Sciatic nerve (tissue), 2 donors: Measurements from ENCODE around the gene SLC1A1. TPM values are rescaled to one million over a fixed set of nuclear protein-coding genes. Genes with fewer than 3 reads are reported as not detected.
A peak's percentile ranks its signal among the peaks of the same experiment; 100 is the strongest.

Source experiments
- ATAC-seq: fragments of 200-7000 bp; cut with Tn5 transposase; one replicate; pipeline ENCODE4 v1.9.1; 2020; ENCODE audit warnings: mild to moderate bottlenecking, moderate library complexity
- DNase-seq: peaks from one replicate; pipeline ENCODE4 v3.0.0-alpha.2; 2020; ENCODE audit warnings: low spot score
- intact Hi-C: fragments of 100-400 bp; cut with DNase I; formaldehyde crosslinking; loops from one replicate; pipeline ENCODE4 v1.14.2; 2022
- total RNA-seq: library from RNA; stranded (reverse); fragmentation: NEBNext Ultra II Directional; extraction: Animal tissue kit (Norgen Biotek cat#: 25700); gene quantifications from one replicate; pipeline ENCODE4 v1.2.1, GENCODE V29; 2021
- donor health status: DM: no; HTN: no; CAD: no.
- donor health status: DM: no; HTN: no; CAD: no.

SLC1A1 gene
- 4.7 TPM for total RNA-seq

- intact Hi-C loops, result no loop called here
- DNase-seq, result peak; percentile 70
- ATAC-seq, result peak; percentile 94
These were observed at the start of gene SLC1A1 for GRCh38 chr9:4489919-4490704. Gene SLC1A1 (plus strand): TSS chr9:4490468. CDS start chr9:4490680, 212 bp downstream.

GRCh38 chr9:4442806-4443205, 47.5 kb upstream of the SLC1A1 start:
- intact Hi-C loops, result no loop called here
- no peak for ATAC-seq
- no peak for DNase-seq

GRCh38 chr9:4443439-4443838, 46.8 kb upstream of the SLC1A1 start:
- DNase-seq, result no peak
- ATAC-seq, result peak; percentile 42
- intact Hi-C loops, result no loop called here

- no peak for DNase-seq
- ATAC-seq, result no peak
- intact Hi-C loops, result loop anchor here (5.0 kb wide), 1 partner anchor 1769 kb away; no protein-coding TSS in a partner anchor
These were observed 28.8 kb upstream of the SLC1A1 start for GRCh38 chr9:4461437-4461836.

- intact Hi-C loops, result loop anchor here (5.0 kb wide), 1 partner anchor 1772 kb away; no protein-coding TSS in a partner anchor
- DNase-seq, result no peak
These were observed 26.4 kb upstream of the SLC1A1 start for GRCh38 chr9:4463824-4464223.

GRCh38 chr9:4464911-4465513, 25.3 kb upstream of the SLC1A1 start:
- ATAC-seq, result no peak
- DNase-seq, result no peak
- intact Hi-C loops, result loop anchor here (5.0 kb wide), 1 partner anchor 1773 kb away; no protein-coding TSS in a partner anchor

More at GRCh38 chr9:4463824-4464223, 26.4 kb upstream of the SLC1A1 start:
- no peak for ATAC-seq

- ATAC-seq (no peak), DNase-seq (no peak)
- intact Hi-C loops, result no loop called here
These were observed 24.4 kb upstream of the SLC1A1 start for GRCh38 chr9:4465910-4466309.

GRCh38 chr9:4475301-4475700, 15.0 kb upstream of the SLC1A1 start:
- DNase-seq, result no peak
- intact Hi-C loops, result no loop called here
- ATAC-seq, result no peak

- no peak for DNase-seq
- ATAC-seq, result no peak
- intact Hi-C loops, result no loop called here
These were observed 4.1 kb upstream of the SLC1A1 start for GRCh38 chr9:4486176-4486575.

GRCh38 chr9:4489562-4489918, 728 bp upstream of the SLC1A1 start:
- ATAC-seq, result peak; percentile 73
- no peak for DNase-seq
- intact Hi-C loops, result no loop called here

GRCh38 chr9:4490705-4491625, 697 bp downstream of the SLC1A1 start:
- intact Hi-C loops, result no loop called here
- ATAC-seq (peak; percentile 13), DNase-seq (no peak)

GRCh38 chr9:4491626-4491975, 1.3 kb downstream of the SLC1A1 start:
- DNase-seq, result no peak
- ATAC-seq, result no peak
- intact Hi-C loops, result no loop called here

GRCh38 chr9:4494332-4494731, 4.1 kb downstream of the SLC1A1 start:
- intact Hi-C loops, result no loop called here
- DNase-seq, result no peak
- no peak for ATAC-seq

- DNase-seq (no peak), ATAC-seq (no peak)
- intact Hi-C loops, result no loop called here
These were observed 4.5 kb downstream of the SLC1A1 start for GRCh38 chr9:4494806-4495205.

GRCh38 chr9:4495537-4495936, 5.3 kb downstream of the SLC1A1 start:
- intact Hi-C loops, result no loop called here
- no peak for DNase-seq
- ATAC-seq, result no peak

- intact Hi-C loops, result no loop called here
- DNase-seq (no peak), ATAC-seq (no peak)
These were observed 6.2 kb downstream of the SLC1A1 start for GRCh38 chr9:4496497-4496896.

- DNase-seq (no peak), ATAC-seq (no peak)
- intact Hi-C loops, result no loop called here
These were observed 7.1 kb downstream of the SLC1A1 start for GRCh38 chr9:4497395-4497794.

GRCh38 chr9:4497855-4498254, 7.6 kb downstream of the SLC1A1 start:
- intact Hi-C loops, result no loop called here
- no peak for ATAC-seq
- DNase-seq, result no peak

GRCh38 chr9:4499917-4500316, 9.6 kb downstream of the SLC1A1 start:
- no peak for DNase-seq
- intact Hi-C loops, result no loop called here
- ATAC-seq, result no peak

GRCh38 chr9:4501147-4501507, 10.9 kb downstream of the SLC1A1 start:
- ATAC-seq (no peak), DNase-seq (no peak)
- intact Hi-C loops, result no loop called here
